Uterus (tissue), 4 donors: ENCODE results near the gene CCDC171. TPM values are rescaled to one million over a fixed set of nuclear protein-coding genes. Genes with fewer than 3 reads are reported as not detected.

Experiments used
- DNase-seq, 2 donors: peaks; one replicate each; pipeline ENCODE4 v3.0.0-alpha.2; 2019 to 2020
- H3K27ac ChIP-seq, 2 donors: fragments of 200-600 bp; sonication (generic); 1 replicate in 1 of 2; 2 replicates in 1 of 2; pipeline ENCODE4 v1.5.1; 2016 to 2018
- H3K27me3 ChIP-seq, 2 donors: fragments of 200-600 bp; sonication (generic); one replicate each; pipeline ENCODE4 v1.5.1; 2018 to 2019; ENCODE audit warnings: control low read depth in 1 of 2
- H3K36me3 ChIP-seq, 2 donors: fragments of 200-600 bp; sonication (generic); one replicate each; pipeline ENCODE4 v1.5.1; 2019; ENCODE audit warnings: control low read depth in 1 of 2
- H3K4me1 ChIP-seq, 2 donors: fragments of 200-600 bp; sonication (generic); one replicate each; pipeline ENCODE4 v1.5.1; 2018 to 2019; ENCODE audit warnings: control low read depth in 1 of 2
- H3K4me3 ChIP-seq, 2 donors: fragments of 200-600 bp; sonication (generic); 1 replicate in 1 of 2; 2 replicates in 1 of 2; pipeline ENCODE4 v1.5.1; 2018 to 2019; ENCODE audit warnings: mild to moderate bottlenecking in 1 of 2
- H3K9me3 ChIP-seq, 2 donors: fragments of 200-600 bp; sonication (generic); one replicate each; pipeline ENCODE4 v1.5.1; 2019; ENCODE audit warnings: control low read depth in 1 of 2
- POLR2A ChIP-seq, 2 donors: fragments of 450-650 bp; IDR thresholded peaks; one replicate each; pipeline ENCODE4 v1.6.1; 2016; ENCODE audit warnings: antibody characterized with exemption in 2 of 2, mild to moderate bottlenecking in 1 of 2, moderate library complexity in 1 of 2
- intact Hi-C: fragments of 100-400 bp; cut with DNase I; formaldehyde crosslinking; loops from one replicate; pipeline ENCODE4 v1.15.1; 2023; ENCODE audit warnings: low total_unique reads
- total RNA-seq, 4 donors: library from RNA; depleted of rRNA in 3 of 4; stranded (reverse); fragments of >200 nt in 3 of 4; gene quantifications; one replicate each; pipeline versions ENCODE4 v1.1.0 to v1.2.4, GENCODE V29; 2014 to 2023
- TF ChIP-seq, protein P1 (sequence below), 4 experiments: fragments of 200-600 bp in 2 of 4; fragments of 450-650 bp in 2 of 4; sonication (generic) in 2 of 4; IDR thresholded peaks; one replicate each; pipeline ENCODE4 v1.5.1; 2016 to 2019; ENCODE audit warnings: antibody characterized with exemption in 4 of 4, mild to moderate bottlenecking in 2 of 4, moderate library complexity in 1 of 4
- donor health status: DM: yes; HTN: yes; CAD: no.

CCDC171 gene
- total RNA-seq, 4 donors from 2014 or later: 15.6 to 45.6 (median 26.4) TPM

GRCh38 chr9:15942831-15943424 is 390.1 kb downstream of the CCDC171 start:
- intact Hi-C loops: no loop called here
- no peak for DNase-seq
- Histone ChIP-seq H3K27ac (peak overlapping the region in 1 of 2 donors; percentile 34), H3K4me1 (no peaks in the 10 kb centered on the region), H3K9me3 (no peaks in the 10 kb centered on the region), H3K4me3 (no peak overlapping the region), H3K27me3 (no peaks in the 10 kb centered on the region), H3K36me3 (no peaks in the 10 kb centered on the region)
- no peak for TF ChIP-seq POLR2A (IDR thresholded peaks at IDR 0.05)
- TF ChIP-seq, protein P1, sequence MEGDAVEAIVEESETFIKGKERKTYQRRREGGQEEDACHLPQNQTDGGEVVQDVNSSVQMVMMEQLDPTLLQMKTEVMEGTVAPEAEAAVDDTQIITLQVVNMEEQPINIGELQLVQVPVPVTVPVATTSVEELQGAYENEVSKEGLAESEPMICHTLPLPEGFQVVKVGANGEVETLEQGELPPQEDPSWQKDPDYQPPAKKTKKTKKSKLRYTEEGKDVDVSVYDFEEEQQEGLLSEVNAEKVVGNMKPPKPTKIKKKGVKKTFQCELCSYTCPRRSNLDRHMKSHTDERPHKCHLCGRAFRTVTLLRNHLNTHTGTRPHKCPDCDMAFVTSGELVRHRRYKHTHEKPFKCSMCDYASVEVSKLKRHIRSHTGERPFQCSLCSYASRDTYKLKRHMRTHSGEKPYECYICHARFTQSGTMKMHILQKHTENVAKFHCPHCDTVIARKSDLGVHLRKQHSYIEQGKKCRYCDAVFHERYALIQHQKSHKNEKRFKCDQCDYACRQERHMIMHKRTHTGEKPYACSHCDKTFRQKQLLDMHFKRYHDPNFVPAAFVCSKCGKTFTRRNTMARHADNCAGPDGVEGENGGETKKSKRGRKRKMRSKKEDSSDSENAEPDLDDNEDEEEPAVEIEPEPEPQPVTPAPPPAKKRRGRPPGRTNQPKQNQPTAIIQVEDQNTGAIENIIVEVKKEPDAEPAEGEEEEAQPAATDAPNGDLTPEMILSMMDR (IDR thresholded peaks at IDR 0.05): peak in 1 of 4 experiments; percentile 9

- TF ChIP-seq, protein P1 (IDR thresholded peaks at IDR 0.05): no peak
- no peak for TF ChIP-seq POLR2A (IDR thresholded peaks at IDR 0.05)
- H3K4me3 ChIP-seq: no peak overlapping the region
- intact Hi-C loops: no loop called here
- H3K9me3 ChIP-seq: no peaks in the 10 kb centered on the region
- H3K36me3 ChIP-seq: no peaks in the 10 kb centered on the region
- H3K27ac ChIP-seq: no peak overlapping the region
- no peak for DNase-seq
- H3K4me1 ChIP-seq: no peaks in the 10 kb centered on the region
- no peaks in the 10 kb centered on the region for H3K27me3 ChIP-seq
Measured at GRCh38 chr9:15944341-15944740, 391.5 kb downstream of the CCDC171 start.

GRCh38 chr9:15959663-15960062 is 406.8 kb downstream of the CCDC171 start:
- intact Hi-C loops: no loop called here
- H3K4me3 ChIP-seq: no peak overlapping the region
- TF ChIP-seq, protein P1 (IDR thresholded peaks at IDR 0.05): no peak
- TF ChIP-seq POLR2A (IDR thresholded peaks at IDR 0.05): no peak
- no peaks in the 10 kb centered on the region for H3K27me3 ChIP-seq
- H3K27ac ChIP-seq: no peak overlapping the region
- H3K4me1 ChIP-seq: no peaks in the 10 kb centered on the region
- H3K36me3 ChIP-seq: no peaks in the 10 kb centered on the region
- no peaks in the 10 kb centered on the region for H3K9me3 ChIP-seq
- DNase-seq: no peak

- intact Hi-C loops: no loop called here
- H3K36me3 ChIP-seq: no peaks in the 10 kb centered on the region
- DNase-seq: no peak
- H3K27ac ChIP-seq: no peak overlapping the region
- no peaks in the 10 kb centered on the region for H3K27me3 ChIP-seq
- no peaks in the 10 kb centered on the region for H3K4me1 ChIP-seq
- H3K9me3 ChIP-seq: no peaks in the 10 kb centered on the region
- H3K4me3 ChIP-seq: no peak overlapping the region
- TF ChIP-seq, protein P1 (IDR thresholded peaks at IDR 0.05): no peak
- no peak for TF ChIP-seq POLR2A (IDR thresholded peaks at IDR 0.05)
Measured at GRCh38 chr9:15961217-15961616, 408.4 kb downstream of the CCDC171 start.

- intact Hi-C loops: no loop called here
Measured at GRCh38 chr9:15965246-15965745, 412.5 kb downstream of the CCDC171 start.

More at GRCh38 chr9:15965246-15965745, 412.5 kb downstream of the CCDC171 start:
- H3K27ac ChIP-seq: no peak overlapping the region
- no peaks in the 10 kb centered on the region for H3K9me3 ChIP-seq
- no peaks in the 10 kb centered on the region for H3K4me1 ChIP-seq
- no peaks in the 10 kb centered on the region for H3K27me3 ChIP-seq
- no peak for TF ChIP-seq POLR2A (IDR thresholded peaks at IDR 0.05)
- TF ChIP-seq, protein P1 (IDR thresholded peaks at IDR 0.05): no peak
- no peaks in the 10 kb centered on the region for H3K36me3 ChIP-seq
- no peak overlapping the region for H3K4me3 ChIP-seq
- DNase-seq: no peak
